GM13976 (cell line): ENCODE data around the gene SLC37A1.

Source experiments
- DNase-seq: peaks from one replicate; pipeline ENCODE4 v3.0.0; 2012; ENCODE audit warnings: low spot score
- in situ Hi-C: fragments of 300-500 bp; cut with MboI; formaldehyde crosslinking; loops from one replicate; pipeline ENCODE4 v1.12.0; 2022; ENCODE audit warnings: low sequenced_read_pairs, mixed read lengths, inconsistent platforms; ENCODE audit not compliant: unreplicated experiment
- TF ChIP-seq, protein P1 (sequence below): IDR thresholded peaks from 2 replicates; pipeline ENCODE4 v1.5.1; 2012; ENCODE audit warnings: borderline replicate concordance, mild to moderate bottlenecking; ENCODE audit not compliant: insufficient read depth; ENCODE audit errors: extremely low read depth, missing control alignments, control extremely low read depth

The SLC37A1 gene

DNA sequence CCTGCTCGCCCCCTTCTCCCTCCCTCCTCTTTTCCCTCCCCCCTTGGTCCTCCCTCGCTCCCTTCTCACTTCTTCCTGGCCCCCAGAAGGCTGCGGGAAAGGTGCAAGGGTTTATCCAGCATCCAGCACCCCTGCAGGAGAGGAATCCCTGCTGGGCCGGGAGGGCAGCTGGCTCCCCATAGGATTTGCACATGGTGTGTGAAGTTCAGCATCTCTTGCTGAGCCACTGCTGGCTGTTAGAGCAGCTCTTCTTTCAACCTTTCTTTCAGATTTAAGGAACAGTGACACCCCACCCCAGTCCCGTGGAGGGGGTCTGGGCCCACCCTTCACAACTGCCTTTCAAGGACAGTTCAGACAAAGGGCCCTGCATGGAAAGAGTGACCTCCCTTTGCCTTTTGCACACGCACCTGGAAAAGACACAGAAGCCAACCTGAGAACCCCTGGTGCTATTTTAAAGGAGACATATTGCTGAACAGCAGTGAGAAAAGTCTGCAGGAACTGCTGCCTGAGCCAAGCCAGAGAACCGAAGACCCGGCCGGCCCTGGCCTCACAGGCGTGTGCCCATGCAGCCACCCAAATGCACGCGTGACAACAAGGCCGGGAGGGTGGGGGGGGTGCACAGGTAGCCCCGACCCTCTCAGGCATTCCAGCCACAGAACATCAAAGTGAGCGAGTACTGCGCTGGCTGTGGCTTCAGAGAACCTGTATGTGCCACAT, 66.6 kb downstream of the SLC37A1 start:
- in situ Hi-C loops, result no loop called here
- DNase-seq, result no peak
- TF ChIP-seq, protein P1, sequence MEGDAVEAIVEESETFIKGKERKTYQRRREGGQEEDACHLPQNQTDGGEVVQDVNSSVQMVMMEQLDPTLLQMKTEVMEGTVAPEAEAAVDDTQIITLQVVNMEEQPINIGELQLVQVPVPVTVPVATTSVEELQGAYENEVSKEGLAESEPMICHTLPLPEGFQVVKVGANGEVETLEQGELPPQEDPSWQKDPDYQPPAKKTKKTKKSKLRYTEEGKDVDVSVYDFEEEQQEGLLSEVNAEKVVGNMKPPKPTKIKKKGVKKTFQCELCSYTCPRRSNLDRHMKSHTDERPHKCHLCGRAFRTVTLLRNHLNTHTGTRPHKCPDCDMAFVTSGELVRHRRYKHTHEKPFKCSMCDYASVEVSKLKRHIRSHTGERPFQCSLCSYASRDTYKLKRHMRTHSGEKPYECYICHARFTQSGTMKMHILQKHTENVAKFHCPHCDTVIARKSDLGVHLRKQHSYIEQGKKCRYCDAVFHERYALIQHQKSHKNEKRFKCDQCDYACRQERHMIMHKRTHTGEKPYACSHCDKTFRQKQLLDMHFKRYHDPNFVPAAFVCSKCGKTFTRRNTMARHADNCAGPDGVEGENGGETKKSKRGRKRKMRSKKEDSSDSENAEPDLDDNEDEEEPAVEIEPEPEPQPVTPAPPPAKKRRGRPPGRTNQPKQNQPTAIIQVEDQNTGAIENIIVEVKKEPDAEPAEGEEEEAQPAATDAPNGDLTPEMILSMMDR, result no peak

DNA sequence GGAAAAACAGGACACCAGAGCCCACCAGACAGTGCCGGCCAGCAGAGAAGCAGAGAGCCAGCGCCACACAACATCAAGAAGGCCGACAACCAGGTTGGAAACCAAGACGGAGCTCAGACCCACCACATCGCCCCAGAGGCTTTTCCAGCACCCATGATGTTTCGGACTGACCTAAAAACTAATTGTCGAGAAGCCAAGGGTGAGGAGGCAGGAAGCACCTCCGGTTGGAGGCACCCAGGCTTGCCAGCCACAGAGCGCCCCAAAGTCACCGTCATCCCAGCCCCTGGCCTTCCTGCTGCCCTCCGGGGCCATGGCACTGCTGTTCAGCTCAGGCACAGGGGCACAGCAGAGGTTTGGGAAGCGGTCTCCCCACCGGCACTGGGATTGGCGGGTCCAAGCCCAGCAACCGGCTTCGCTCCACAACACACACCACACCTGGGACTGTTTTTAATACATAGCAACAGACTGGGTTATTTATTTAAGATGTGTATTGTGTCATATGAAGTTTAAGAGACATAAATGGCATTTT, 67.2 kb downstream of the SLC37A1 start:
- TF ChIP-seq, protein P1, result no peak
- DNase-seq, result no peak
- in situ Hi-C loops, result no loop called here

DNA sequence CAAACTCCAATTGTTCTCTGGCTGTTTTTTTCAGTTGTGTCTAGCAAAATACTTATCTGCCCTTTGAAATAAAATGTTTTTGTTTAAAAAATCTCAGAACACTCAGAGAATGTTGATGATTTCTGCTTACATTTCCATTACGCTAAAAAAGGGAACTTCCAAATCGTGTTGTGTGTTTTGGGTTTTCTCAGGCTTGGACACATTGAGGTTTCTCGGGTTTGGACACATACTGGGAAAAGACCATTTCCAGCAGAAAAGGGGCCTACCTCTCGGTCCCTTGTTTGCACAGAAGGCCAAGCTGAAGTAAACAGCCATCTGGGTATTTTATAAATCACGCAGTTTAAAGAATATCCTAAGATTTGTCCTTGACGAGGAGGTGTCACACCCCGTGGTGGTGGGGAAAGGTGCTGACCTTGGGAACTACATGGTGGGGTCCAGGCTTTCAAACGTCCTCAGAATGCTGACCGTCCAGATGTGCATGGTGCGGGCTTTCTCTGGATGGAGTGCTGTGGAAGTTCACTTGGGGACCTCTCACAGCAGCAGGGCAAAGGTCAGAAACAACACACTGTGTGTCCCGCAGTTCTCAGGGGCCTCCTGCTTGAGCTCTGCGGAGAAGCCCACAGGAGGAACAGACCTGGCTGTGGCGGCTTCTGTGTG, 67.8 kb downstream of the SLC37A1 start:
- in situ Hi-C loops, result no loop called here
- TF ChIP-seq, protein P1, result no peak
- DNase-seq, result no peak

DNA sequence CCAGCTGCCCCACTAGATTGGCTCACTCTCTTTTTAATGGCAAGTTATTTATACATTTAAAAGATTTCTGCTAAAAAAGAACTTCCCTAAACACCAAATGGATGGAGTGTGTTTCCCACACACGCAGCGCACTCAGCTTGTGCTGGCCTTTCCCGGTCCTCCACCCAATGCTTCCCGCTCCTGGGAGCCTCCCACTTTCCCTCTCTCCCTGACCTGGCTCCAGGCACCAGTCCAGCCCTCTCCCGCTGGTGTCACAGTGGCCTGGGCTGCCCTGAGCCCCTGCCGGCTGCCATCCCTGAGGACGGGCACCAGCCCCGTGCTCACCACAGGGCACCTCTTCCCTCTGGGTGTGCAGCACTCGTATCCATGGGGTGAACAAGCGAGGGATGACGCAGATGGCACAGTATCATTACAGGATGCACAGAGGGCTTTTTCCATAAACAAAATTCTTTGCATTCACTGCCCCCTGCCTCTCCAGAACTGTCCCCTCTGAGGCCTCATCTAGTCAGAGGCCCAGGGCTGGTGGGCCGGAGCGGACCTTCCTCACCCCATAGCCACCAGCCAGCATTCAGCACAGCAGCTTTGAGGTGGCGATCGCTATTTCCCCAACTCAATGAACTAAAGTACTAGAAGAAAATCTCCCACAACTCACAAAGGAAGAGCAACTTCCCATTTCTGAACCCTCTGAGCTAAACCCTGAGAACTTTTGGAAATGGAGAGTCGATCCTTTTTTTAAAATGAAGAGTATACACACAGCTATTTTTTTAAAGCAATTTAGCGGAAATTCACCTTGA, 68.5 kb downstream of the SLC37A1 start:
- in situ Hi-C loops, result no loop called here
- TF ChIP-seq, protein P1, result no peak
- no peak for DNase-seq

DNA sequence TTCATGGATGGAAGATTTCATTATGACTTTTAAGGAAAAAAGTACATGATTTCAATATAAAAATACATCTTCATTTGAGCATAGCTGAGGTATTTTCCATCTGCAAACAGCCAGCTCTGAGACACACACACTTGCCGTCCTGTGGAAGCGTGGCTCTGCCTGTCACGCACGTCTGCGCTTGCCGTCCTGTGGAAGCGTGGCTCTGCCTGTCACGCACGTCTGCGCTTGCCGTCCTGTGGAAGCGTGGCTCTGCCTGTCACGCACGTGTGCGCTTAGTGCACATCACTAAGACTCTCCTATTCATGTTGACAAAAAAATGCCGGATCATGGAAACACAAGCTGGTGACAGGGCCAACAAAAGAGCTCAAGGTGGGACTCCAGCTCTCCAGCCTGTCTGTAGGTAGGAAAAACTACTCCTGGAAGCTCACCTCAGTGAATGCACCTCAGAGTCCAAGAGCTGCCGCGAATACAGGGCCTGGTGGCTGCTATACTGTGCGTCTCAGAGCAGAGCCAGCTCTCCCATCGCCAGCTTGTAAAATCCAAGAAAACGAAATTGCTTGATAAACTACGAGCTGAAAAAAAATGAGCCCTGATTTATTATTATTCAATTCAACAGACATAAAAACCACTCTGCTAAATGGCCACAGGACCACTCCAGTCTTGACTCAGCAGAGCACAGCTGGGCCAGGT, 69.3 kb downstream of the SLC37A1 start:
- TF ChIP-seq, protein P1, result no peak
- DNase-seq, result no peak
- in situ Hi-C loops, result no loop called here
